HFF-Myc (cell line): Measurements from ENCODE around the gene NPAS2.
A peak's percentile ranks its signal among the peaks of the same experiment; 100 is the strongest.

ENCODE experiments used
- DNase-seq: peaks from one replicate; pipeline ENCODE4 v3.0.0-alpha.2; 2011; ENCODE audit warnings: low read depth; ENCODE audit errors: extremely low read depth
- H3K4me3 ChIP-seq: replicated peaks from 2 replicates; pipeline ENCODE4 v1.5.1; 2011; ENCODE audit warnings: low read depth, mild to moderate bottlenecking, control low read depth, low read length
- TF ChIP-seq, protein P1 (sequence below): IDR thresholded peaks from 2 replicates; pipeline ENCODE4 v1.5.1; 2012; ENCODE audit warnings: mild to moderate bottlenecking, low read depth, low read length, control low read depth; ENCODE audit errors: missing control alignments

The NPAS2 gene

DNA sequence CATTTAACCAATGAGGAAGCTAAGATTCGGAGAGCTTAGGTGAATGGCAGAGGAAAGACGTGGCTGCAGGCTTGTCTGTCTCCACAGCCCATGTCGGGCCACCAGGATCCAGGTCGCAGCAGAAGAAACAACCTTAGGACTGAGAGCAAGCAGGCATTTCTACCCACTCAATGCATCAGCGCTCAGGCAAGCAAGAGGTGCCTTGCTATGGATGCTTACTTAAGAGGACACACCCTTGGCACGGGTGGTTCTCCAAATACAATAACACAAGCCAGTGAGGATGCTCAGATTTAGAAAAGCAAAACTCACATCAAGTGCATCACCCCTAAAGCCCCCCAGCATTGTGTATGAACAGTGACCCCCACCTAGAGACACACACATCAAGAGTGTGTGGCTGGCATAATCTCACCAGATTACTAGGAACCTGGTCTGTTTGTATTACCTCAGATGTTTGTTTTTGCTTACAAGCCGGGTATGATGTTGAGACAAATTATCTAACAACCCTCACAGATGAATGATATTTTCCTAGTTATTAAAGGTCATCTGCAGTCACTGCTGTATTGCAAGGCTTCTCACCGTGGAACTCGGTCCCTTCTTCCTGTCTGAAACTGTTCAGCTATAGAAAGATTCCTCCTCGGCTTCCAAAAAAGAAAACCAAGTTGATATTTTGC is 34.2 kb upstream of the NPAS2 start:
- TF ChIP-seq, protein P1, sequence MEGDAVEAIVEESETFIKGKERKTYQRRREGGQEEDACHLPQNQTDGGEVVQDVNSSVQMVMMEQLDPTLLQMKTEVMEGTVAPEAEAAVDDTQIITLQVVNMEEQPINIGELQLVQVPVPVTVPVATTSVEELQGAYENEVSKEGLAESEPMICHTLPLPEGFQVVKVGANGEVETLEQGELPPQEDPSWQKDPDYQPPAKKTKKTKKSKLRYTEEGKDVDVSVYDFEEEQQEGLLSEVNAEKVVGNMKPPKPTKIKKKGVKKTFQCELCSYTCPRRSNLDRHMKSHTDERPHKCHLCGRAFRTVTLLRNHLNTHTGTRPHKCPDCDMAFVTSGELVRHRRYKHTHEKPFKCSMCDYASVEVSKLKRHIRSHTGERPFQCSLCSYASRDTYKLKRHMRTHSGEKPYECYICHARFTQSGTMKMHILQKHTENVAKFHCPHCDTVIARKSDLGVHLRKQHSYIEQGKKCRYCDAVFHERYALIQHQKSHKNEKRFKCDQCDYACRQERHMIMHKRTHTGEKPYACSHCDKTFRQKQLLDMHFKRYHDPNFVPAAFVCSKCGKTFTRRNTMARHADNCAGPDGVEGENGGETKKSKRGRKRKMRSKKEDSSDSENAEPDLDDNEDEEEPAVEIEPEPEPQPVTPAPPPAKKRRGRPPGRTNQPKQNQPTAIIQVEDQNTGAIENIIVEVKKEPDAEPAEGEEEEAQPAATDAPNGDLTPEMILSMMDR: no peak
- no peak for DNase-seq
- H3K4me3 ChIP-seq: no peak overlapping the region

DNA sequence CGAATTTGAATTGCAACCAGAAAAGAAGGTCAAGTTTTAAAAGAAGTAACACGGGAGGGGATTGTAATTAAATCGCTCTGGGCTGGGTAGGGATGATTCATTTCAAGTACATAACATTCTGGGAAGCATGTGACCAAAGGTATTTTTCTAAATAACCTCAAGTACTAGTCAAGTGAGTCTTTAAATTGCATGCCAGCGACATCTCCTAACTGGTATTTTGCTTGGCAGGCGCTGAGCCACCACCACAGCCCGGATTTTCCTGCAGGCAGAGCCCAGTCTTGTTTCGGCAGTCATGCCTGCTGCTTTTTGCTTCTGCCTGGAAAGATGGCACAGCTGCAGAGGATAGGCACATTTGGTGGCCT is 33.7 kb upstream of the NPAS2 start:
- DNase-seq: peak; percentile 40

GRCh38 chr2:100786985-100787384 is 33.0 kb upstream of the NPAS2 start:
- DNase-seq: no peak
- no peak overlapping the region for H3K4me3 ChIP-seq
- TF ChIP-seq, protein P1: no peak

More for the DNA sequence above, 33.7 kb upstream of the NPAS2 start:
- H3K4me3 ChIP-seq: no peak overlapping the region
- TF ChIP-seq, protein P1: no peak

GRCh38 chr2:100789361-100789760 is 30.6 kb upstream of the NPAS2 start:
- TF ChIP-seq, protein P1: no peak
- no peak overlapping the region for H3K4me3 ChIP-seq
- no peak for DNase-seq

- no peak overlapping the region for H3K4me3 ChIP-seq
- TF ChIP-seq, protein P1: no peak
- DNase-seq: no peak
Measured at GRCh38 chr2:100791294-100791935, 28.5 kb upstream of the NPAS2 start.

GRCh38 chr2:100791936-100792308 is 28.0 kb upstream of the NPAS2 start:
- H3K4me3 ChIP-seq: no peak overlapping the region
- TF ChIP-seq, protein P1: no peak
- no peak for DNase-seq
